ENCODE data around the gene OR6Y1. TPM values are rescaled to one million over a fixed set of nuclear protein-coding genes. Genes with fewer than 3 reads are reported as not detected.

The OR6Y1 gene
- total RNA-seq, 1 donor from 2014 or later, result not detected

DNA sequence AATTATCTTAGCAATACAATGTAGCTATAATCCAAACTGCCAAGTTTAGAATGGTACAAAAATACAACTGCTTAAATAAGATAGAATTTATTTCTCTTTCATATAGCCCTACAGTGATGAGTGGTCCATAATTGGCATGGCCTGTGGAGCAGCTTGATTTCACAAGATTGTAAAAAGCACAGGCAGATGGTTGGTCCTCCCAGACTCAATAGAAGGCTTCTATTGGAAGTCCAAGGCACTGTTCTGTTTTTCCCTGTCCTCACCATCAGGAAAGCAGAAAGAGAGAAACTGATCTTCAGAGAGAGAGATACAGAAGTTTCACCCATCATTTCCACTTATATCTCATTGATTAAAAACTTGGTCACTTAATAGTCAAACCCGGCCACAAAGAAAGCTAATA is 18.0 kb upstream of the OR6Y1 start:
- Mint-ChIP-seq H3K27me3 (peaks cover 12% of the 10 kb centered on the region), H3K9me3 (no peaks in the 10 kb centered on the region), H3K36me3 (no peaks in the 10 kb centered on the region), H3K4me3 (no peak overlapping the region), H3K4me1 (ENCODE audit: unreplicated experiment) (no peaks in the 10 kb centered on the region), H3K27ac (no peak overlapping the region)
- no peak for TF ChIP-seq CTCF (conservative IDR thresholded peaks at IDR 0.05)
- no peak for DNase-seq (ENCODE audit: extremely low spot score, unreplicated experiment)

DNA sequence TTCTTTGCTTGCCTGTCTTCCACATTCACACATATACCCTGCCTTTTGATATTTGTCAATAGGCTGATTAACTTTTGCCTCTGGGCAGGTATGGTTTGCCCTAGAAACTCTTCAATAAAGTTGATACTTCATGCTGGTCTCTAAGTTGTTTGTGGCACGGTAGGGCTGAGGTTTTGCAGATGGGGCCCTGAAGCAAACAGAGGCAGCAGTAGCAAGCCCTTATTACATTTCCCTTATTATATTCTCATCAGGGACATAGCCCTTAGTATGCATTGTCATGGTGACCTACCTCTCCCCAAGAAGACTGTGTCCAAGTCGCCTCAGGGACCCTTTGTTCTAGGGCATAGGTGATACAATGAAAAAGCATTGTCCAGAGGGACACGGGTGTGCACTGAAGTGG is 16.3 kb upstream of the OR6Y1 start, which contains the start of gene OR6P1:
OR6P1 (minus strand) TSS at position 101 of the 400 bp plus-strand sequence. CDS start 6,976 bp downstream, outside the sequence.
- no peaks in the 10 kb centered on the region for H3K4me1 Mint-ChIP-seq (ENCODE audit: unreplicated experiment)
- H3K27ac Mint-ChIP-seq, result no peak within 1 kb of the TSS
- H3K4me3 Mint-ChIP-seq, result no peak within 1 kb of the TSS
- H3K36me3 Mint-ChIP-seq, result no peaks in the 10 kb centered on the region
- H3K9me3 Mint-ChIP-seq, result no peaks in the 10 kb centered on the region
- peaks cover 12% of the 10 kb centered on the region for H3K27me3 Mint-ChIP-seq
- TF ChIP-seq CTCF (conservative IDR thresholded peaks at IDR 0.05), result no peak
- DNase-seq (ENCODE audit: extremely low spot score, unreplicated experiment), result no peak

GRCh38 chr1:158564608-158565007 is 10.4 kb upstream of the OR6Y1 start:
- H3K36me3 Mint-ChIP-seq, result no peaks in the 10 kb centered on the region
- no peak for DNase-seq (ENCODE audit: extremely low spot score, unreplicated experiment)
- no peak overlapping the region for H3K27ac Mint-ChIP-seq
- H3K4me1 Mint-ChIP-seq (ENCODE audit: unreplicated experiment), result no peaks in the 10 kb centered on the region
- H3K27me3 Mint-ChIP-seq, result peaks cover 7% of the 10 kb centered on the region
- H3K9me3 Mint-ChIP-seq, result no peaks in the 10 kb centered on the region
- no peak overlapping the region for H3K4me3 Mint-ChIP-seq
- TF ChIP-seq CTCF (conservative IDR thresholded peaks at IDR 0.05), result no peak

- no peak for DNase-seq (ENCODE audit: extremely low spot score, unreplicated experiment)
- Mint-ChIP-seq H3K9me3 (no peaks in the 10 kb centered on the region), H3K4me3 (no peak overlapping the region), H3K27me3 (peaks cover 7% of the 10 kb centered on the region), H3K4me1 (ENCODE audit: unreplicated experiment) (no peaks in the 10 kb centered on the region), H3K36me3 (no peaks in the 10 kb centered on the region), H3K27ac (no peak overlapping the region)
- TF ChIP-seq CTCF (conservative IDR thresholded peaks at IDR 0.05), result no peak
Measured at GRCh38 chr1:158563853-158564252, 9.6 kb upstream of the OR6Y1 start.

GRCh38 chr1:158559696-158560095 is 5.5 kb upstream of the OR6Y1 start:
- TF ChIP-seq CTCF (conservative IDR thresholded peaks at IDR 0.05), result no peak
- peaks cover 3% of the 10 kb centered on the region for H3K27me3 Mint-ChIP-seq
- H3K36me3 Mint-ChIP-seq, result no peaks in the 10 kb centered on the region
- no peak for DNase-seq (ENCODE audit: extremely low spot score, unreplicated experiment)
- no peaks in the 10 kb centered on the region for H3K9me3 Mint-ChIP-seq
- no peak overlapping the region for H3K27ac Mint-ChIP-seq
- no peaks in the 10 kb centered on the region for H3K4me1 Mint-ChIP-seq (ENCODE audit: unreplicated experiment)
- H3K4me3 Mint-ChIP-seq, result no peak overlapping the region

- Mint-ChIP-seq H3K36me3 (no peaks in the 10 kb centered on the region), H3K4me3 (no peak overlapping the region), H3K27me3 (no peaks in the 10 kb centered on the region), H3K9me3 (no peaks in the 10 kb centered on the region), H3K27ac (no peak overlapping the region), H3K4me1 (ENCODE audit: unreplicated experiment) (no peaks in the 10 kb centered on the region)
- no peak for DNase-seq (ENCODE audit: extremely low spot score, unreplicated experiment)
- no peak for TF ChIP-seq CTCF (conservative IDR thresholded peaks at IDR 0.05)
Measured at GRCh38 chr1:158552296-158552695, 1.9 kb downstream of the OR6Y1 start.
